DMS153 treated with DMSO at 0.1 percent for 48 hours (cell line): ENCODE data around the gene C16orf54.
A peak's percentile ranks its signal among the peaks of the same experiment; 100 is the strongest.
"Not testable (repeated sequence)": the region's sequence is repeated elsewhere in the genome, so short reads cannot be mapped to it uniquely, and the experiment has no call there.

ENCODE experiments used
- DNase-seq: peaks from one replicate; lab custom pipeline; 2025; ENCODE audit not compliant: unreplicated experiment; lab: John Stamatoyannopoulos, UW

C16orf54 gene

GRCh38 chr16:29742683-29743275 is 3.0 kb downstream of the C16orf54 start:
- no peak for DNase-seq

- not testable (repeated sequence) for DNase-seq
Measured at GRCh38 chr16:29740630-29741015, 5.2 kb downstream of the C16orf54 start.

GRCh38 chr16:29739927-29740629 is 5.7 kb downstream of the C16orf54 start:
- not testable (repeated sequence) for DNase-seq

GRCh38 chr16:29738514-29738913 is 7.3 kb downstream of the C16orf54 start:
- DNase-seq = no peak

GRCh38 chr16:29737713-29738112 is 8.1 kb downstream of the C16orf54 start:
- no peak for DNase-seq

GRCh38 chr16:29736764-29737163 is 9.0 kb downstream of the C16orf54 start:
- DNase-seq = no peak

- no peak for DNase-seq
Measured at GRCh38 chr16:29736112-29736511, 9.7 kb downstream of the C16orf54 start.

- no peak for DNase-seq
Measured at GRCh38 chr16:29734786-29735185, 11.0 kb downstream of the C16orf54 start.

- not testable (repeated sequence) for DNase-seq
Measured at GRCh38 chr16:29731768-29732601, 13.8 kb downstream of the C16orf54 start.

- no peak for DNase-seq
Measured at GRCh38 chr16:29730649-29731048, 15.1 kb downstream of the C16orf54 start.

- DNase-seq = peak; percentile 24
Measured at GRCh38 chr16:29729116-29729521, 16.7 kb downstream of the C16orf54 start.

GRCh38 chr16:29727452-29727851 is 18.3 kb downstream of the C16orf54 start:
- DNase-seq = no peak

GRCh38 chr16:29726845-29727377 is 18.9 kb downstream of the C16orf54 start:
- no peak for DNase-seq

- DNase-seq = peak; percentile 62
Measured at GRCh38 chr16:29721167-29721879, 24.5 kb downstream of the C16orf54 start.

- DNase-seq = no peak
Measured at GRCh38 chr16:29720703-29721102, 25.1 kb downstream of the C16orf54 start.

- DNase-seq = no peak
Measured at GRCh38 chr16:29719063-29719462, 26.7 kb downstream of the C16orf54 start.

- DNase-seq = no peak
Measured at GRCh38 chr16:29717113-29717512, 28.7 kb downstream of the C16orf54 start.

- no peak for DNase-seq
Measured at GRCh38 chr16:29714972-29715371, 30.8 kb downstream of the C16orf54 start.

GRCh38 chr16:29714396-29714795 is 31.4 kb downstream of the C16orf54 start:
- DNase-seq = no peak

- DNase-seq = no peak
Measured at GRCh38 chr16:29712809-29713208, 33.0 kb downstream of the C16orf54 start.
